ENCODE results near the gene ATP6V0D1.

The ATP6V0D1 gene

GRCh38 chr16:67436640-67437193 is 44.2 kb downstream of the ATP6V0D1 start:
- no peaks in the 10 kb centered on the region for H4K20me1 ChIP-seq (ENCODE audit: insufficient read depth, low read length)

GRCh38 chr16:67435758-67436164 is 45.2 kb downstream of the ATP6V0D1 start:
- no peak for DNase-seq
- no peak overlapping the region for H3K4me2 ChIP-seq (ENCODE audit: low read depth, low read length)
- no peaks in the 10 kb centered on the region for H4K20me1 ChIP-seq (ENCODE audit: insufficient read depth, low read length)
- H3K9me3 ChIP-seq (replicated peaks; ENCODE audit: insufficient read depth, low read length) = no peaks in the 10 kb centered on the region
- no peaks in the 10 kb centered on the region for H3K4me1 ChIP-seq (ENCODE audit: low read length)
- H3K27me3 ChIP-seq (replicated peaks; ENCODE audit: insufficient read depth, low read length) = no peaks in the 10 kb centered on the region; the same call in 1 of the 2 replicates
- H3K79me2 ChIP-seq (ENCODE audit: low read length) = no peaks in the 10 kb centered on the region
- TF ChIP-seq EZH2 (optimal IDR thresholded peaks at IDR 0.05; ENCODE audit: low read depth, low read length) (no peak), EZH2phosphoT487 (IDR thresholded peaks at IDR 0.05; ENCODE audit: low read length) (no peak), CTCF (IDR thresholded peaks at IDR 0.05; ENCODE audit: low read length) (no peak)
- no peak overlapping the region for H2AFZ ChIP-seq (ENCODE audit: low read length)
- H3K4me3 ChIP-seq (ENCODE audit: low read length) = no peak overlapping the region
- H3K9me2 ChIP-seq (replicated peaks; ENCODE audit: insufficient read depth, low read length) = no peaks in the 10 kb centered on the region
- no peaks in the 10 kb centered on the region for H3F3A ChIP-seq (ENCODE audit: insufficient read depth, low read length)
- H3K27ac ChIP-seq (ENCODE audit: low read length) = no peak overlapping the region
- H3K36me3 ChIP-seq (replicated peaks; ENCODE audit: insufficient read depth, low read length) = no peaks in the 10 kb centered on the region
- no peak overlapping the region for H3K9ac ChIP-seq (ENCODE audit: low read length)

More at GRCh38 chr16:67436640-67437193, 44.2 kb downstream of the ATP6V0D1 start:
- H3K79me2 ChIP-seq (ENCODE audit: low read length) = no peaks in the 10 kb centered on the region
- DNase-seq = no peak
- no peak overlapping the region for H3K4me2 ChIP-seq (ENCODE audit: low read depth, low read length)
- no peak overlapping the region for H3K9ac ChIP-seq (ENCODE audit: low read length)
- no peak overlapping the region for H3K4me3 ChIP-seq (ENCODE audit: low read length)
- no peaks in the 10 kb centered on the region for H3F3A ChIP-seq (ENCODE audit: insufficient read depth, low read length)
- no peak overlapping the region for H3K27ac ChIP-seq (ENCODE audit: low read length)
- H3K4me1 ChIP-seq (ENCODE audit: low read length) = no peaks in the 10 kb centered on the region
- H3K27me3 ChIP-seq (replicated peaks; ENCODE audit: insufficient read depth, low read length) = no peaks in the 10 kb centered on the region
- no peaks in the 10 kb centered on the region for H3K9me3 ChIP-seq (replicated peaks; ENCODE audit: insufficient read depth, low read length)
- no peaks in the 10 kb centered on the region for H3K9me2 ChIP-seq (replicated peaks; ENCODE audit: insufficient read depth, low read length)
- no peak for TF ChIP-seq EZH2 (optimal IDR thresholded peaks at IDR 0.05; ENCODE audit: low read depth, low read length)
- no peak for TF ChIP-seq EZH2phosphoT487 (IDR thresholded peaks at IDR 0.05; ENCODE audit: low read length)
- TF ChIP-seq CTCF (IDR thresholded peaks at IDR 0.05; ENCODE audit: low read length) = no peak
- H2AFZ ChIP-seq (ENCODE audit: low read length) = no peak overlapping the region
- H3K36me3 ChIP-seq (replicated peaks; ENCODE audit: insufficient read depth, low read length) = no peaks in the 10 kb centered on the region

GRCh38 chr16:67433131-67433719 is 47.7 kb downstream of the ATP6V0D1 start:
- no peak for TF ChIP-seq CTCF (IDR thresholded peaks at IDR 0.05; ENCODE audit: low read length)
- no peak for TF ChIP-seq EZH2phosphoT487 (IDR thresholded peaks at IDR 0.05; ENCODE audit: low read length)
- no peak for TF ChIP-seq EZH2 (optimal IDR thresholded peaks at IDR 0.05; ENCODE audit: low read depth, low read length)
- H3K27ac ChIP-seq (ENCODE audit: low read length) = no peak overlapping the region
- no peaks in the 10 kb centered on the region for H3K79me2 ChIP-seq (ENCODE audit: low read length)
- H3K4me2 ChIP-seq (ENCODE audit: low read depth, low read length) = no peak overlapping the region
- no peak overlapping the region for H3K9ac ChIP-seq (ENCODE audit: low read length)
- peaks cover 21% of the 10 kb centered on the region for H3K27me3 ChIP-seq (replicated peaks; ENCODE audit: insufficient read depth, low read length)
- H3K4me3 ChIP-seq (ENCODE audit: low read length) = no peak overlapping the region
- no peak for DNase-seq
- H3K4me1 ChIP-seq (ENCODE audit: low read length) = no peaks in the 10 kb centered on the region
- H3K9me2 ChIP-seq (replicated peaks; ENCODE audit: insufficient read depth, low read length) = no peaks in the 10 kb centered on the region
- no peaks in the 10 kb centered on the region for H3F3A ChIP-seq (ENCODE audit: insufficient read depth, low read length)
- no peaks in the 10 kb centered on the region for H3K36me3 ChIP-seq (replicated peaks; ENCODE audit: insufficient read depth, low read length)
- no peaks in the 10 kb centered on the region for H4K20me1 ChIP-seq (ENCODE audit: insufficient read depth, low read length)
- H3K9me3 ChIP-seq (replicated peaks; ENCODE audit: insufficient read depth, low read length) = no peaks in the 10 kb centered on the region
- H2AFZ ChIP-seq (ENCODE audit: low read length) = no peak overlapping the region
